Measurements from ENCODE around the gene NDUFA7.
"Not testable (repeated sequence)": the region's sequence is repeated elsewhere in the genome, so short reads cannot be mapped to it uniquely, and the experiment has no call there.

The NDUFA7 gene

DNA sequence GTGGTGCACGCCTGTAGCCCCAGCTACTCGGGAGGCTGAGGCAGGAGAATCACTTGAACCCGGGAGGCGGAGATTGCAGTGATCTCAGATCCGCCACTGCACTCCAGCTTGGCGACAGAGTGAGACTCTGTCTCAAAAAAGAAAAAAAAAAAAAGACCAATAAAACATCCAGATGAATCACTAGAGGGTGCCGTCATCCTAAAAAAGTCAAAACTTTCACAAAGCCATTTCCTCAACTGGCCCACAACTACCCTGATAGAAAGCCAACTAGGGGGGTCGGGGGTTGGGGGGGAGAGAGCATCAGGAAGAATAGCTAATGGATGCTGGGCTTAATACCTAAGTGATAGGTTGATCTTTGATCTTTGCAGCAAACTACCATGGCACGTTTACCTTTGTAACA, 2.3 kb downstream of the NDUFA7 start:
- peak in 1 of 2 experiments; percentile 46 for DNase-seq

DNA sequence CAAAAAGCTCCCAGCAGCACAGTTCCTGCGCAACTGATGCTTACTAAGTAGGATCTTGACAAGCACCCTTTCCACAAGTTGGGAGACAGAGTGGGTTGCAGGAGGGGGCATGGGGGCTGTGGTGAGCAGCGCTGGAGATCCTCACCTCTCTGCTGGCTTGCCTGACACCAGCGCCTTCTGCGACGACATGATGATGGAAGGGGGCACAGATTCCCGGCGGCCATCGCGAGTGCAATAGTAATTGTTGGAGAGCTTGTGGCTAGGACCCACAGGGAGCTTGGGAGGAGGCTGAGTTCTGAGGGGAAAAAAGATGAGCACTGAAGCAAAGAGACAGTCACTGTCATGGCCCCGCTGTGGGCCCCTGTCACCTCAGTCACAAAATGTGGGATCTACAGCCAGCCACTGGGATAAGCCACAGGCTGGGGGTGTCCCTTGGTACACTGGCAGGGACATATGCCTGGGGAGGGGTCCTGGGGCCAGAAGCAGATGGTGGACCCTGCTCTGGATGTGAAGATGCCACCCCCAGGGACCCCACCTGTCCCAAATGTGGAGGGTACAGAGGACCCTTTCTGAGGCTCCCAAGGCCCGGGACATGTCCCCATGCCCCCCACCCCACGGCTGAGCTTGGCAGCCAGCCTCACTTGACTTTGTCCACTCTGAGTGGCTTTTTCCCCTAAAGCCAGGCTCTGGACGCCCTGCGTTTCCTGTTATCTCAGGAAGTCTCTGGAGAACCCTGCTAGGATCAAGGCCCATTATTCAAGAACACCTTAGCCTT, 4.6 kb downstream of the NDUFA7 start:
- DNase-seq, result no peak

DNA sequence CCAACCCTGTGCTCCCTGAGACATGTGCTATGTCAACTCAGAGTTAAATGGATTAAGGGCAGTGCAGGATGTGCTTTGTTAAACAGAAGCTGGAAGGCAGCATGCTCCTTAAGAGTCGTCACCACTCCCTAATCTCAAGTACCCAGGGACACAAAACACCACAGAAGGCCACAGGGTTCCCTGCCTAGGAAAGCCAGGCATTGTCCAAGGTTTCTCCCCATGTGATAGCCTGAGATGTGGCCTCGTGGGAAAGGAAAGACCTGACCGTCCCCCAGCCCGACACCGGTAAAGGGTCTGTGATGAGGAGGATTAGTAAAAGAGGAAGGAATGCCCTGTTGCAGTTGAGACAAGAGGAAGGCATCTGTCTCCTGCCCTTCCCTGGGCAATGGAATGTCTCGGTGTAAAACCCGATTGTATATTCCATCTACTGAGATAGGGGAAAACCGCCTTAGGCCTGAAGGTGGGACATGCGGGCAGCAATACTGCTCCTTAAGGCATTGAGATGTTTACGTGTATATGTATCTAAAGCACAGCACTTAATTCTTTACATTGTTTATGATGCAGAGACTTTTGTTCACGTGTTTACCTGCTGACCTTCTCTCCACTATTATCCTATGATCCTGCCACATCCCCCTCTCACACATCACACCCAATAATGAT, 6.1 kb downstream of the NDUFA7 start:
- DNase-seq, result not testable (repeated sequence)

DNA sequence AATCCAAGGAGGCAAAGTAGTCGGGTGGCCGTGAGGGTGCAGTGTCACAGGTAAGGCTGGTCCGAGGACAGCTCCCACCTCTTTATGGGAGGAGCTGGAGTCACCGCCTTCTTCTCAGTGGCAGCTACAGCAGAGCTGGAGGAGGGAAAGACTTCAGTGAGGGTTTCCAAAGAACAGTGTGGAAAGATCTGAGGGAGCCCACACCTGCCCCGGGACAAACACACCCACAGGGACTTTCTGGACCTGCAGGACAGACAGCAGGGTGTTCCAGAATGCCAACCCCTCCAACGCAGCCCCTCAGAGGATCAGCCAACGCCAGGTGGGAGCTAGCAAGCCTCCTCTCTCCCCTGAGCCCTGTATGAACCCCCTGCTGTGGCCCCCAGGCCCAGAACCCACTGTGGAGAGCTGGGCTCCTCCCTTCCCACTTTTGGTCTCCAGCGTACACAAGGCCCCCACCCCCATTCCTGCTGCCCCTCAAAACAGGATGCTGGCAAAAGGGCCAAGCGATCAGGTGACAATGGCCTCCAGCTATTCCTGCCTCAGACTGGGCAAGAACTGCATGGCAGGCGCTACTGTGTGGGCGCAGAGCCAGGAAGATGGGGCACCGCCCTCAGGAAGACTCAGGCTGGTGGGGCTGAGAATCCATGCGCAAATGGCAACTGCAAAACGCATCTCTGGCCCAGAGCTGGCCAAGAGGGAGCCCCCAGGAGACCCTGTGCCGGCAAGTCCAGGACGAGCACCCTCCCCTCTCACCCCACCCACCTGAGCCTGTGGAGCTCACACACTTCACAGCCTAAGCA, 9.5 kb downstream of the NDUFA7 start:
- no peak for DNase-seq

DNA sequence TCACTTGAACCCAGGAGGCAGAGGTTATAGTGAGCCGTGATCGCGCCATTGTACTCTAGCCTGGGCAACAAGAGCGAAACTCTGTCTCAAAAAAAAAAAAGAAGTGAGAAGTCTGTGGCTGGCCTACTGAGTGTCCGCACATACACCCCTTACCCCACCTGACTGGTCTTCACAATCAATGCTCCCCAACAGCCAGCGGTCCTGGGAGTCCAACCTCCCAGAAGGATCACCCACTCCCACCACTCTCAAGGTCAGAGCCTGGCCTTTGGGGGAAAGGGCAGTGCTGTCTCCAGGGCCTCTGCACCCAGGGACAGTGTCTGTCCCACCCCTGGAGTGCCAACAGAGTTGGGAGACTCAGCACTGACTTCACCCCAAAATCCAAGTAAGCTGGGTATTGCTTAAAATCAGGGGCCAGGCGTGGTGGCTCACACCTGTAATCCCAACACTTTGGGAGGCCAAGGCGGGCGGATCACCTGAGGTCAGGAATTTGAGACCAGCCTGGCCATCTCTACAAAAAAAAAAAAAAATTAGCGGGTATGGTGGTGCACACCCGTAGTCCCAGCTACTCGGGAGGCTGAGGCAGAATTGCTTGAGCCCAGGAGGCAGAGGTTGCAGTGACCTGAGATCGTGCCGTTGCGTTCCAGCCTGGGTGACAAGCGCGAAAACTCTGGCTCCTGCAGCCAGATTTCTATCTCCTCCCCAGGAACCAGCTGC, 10.7 kb downstream of the NDUFA7 start:
- no peak for DNase-seq

DNA sequence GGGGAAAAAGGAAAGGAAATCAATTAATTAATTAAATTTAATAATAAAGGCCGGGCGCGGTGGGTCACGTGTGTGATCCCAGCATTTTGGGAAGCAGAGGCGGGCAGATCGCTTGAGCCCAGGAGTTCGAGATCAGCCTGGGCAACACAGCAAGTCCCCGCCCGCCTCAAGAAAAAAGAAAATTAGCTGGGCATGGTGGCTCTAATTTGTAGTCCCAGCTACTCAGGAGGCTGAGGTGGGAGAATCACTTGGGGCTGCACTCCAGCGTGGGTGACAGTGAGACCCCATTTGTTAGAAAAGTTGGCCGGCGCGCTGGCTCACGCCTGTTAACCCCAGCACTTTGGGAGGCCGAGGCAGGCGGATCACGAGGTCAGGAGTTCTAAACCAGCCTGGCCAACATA, 12.3 kb downstream of the NDUFA7 start:
- DNase-seq, result no peak

DNA sequence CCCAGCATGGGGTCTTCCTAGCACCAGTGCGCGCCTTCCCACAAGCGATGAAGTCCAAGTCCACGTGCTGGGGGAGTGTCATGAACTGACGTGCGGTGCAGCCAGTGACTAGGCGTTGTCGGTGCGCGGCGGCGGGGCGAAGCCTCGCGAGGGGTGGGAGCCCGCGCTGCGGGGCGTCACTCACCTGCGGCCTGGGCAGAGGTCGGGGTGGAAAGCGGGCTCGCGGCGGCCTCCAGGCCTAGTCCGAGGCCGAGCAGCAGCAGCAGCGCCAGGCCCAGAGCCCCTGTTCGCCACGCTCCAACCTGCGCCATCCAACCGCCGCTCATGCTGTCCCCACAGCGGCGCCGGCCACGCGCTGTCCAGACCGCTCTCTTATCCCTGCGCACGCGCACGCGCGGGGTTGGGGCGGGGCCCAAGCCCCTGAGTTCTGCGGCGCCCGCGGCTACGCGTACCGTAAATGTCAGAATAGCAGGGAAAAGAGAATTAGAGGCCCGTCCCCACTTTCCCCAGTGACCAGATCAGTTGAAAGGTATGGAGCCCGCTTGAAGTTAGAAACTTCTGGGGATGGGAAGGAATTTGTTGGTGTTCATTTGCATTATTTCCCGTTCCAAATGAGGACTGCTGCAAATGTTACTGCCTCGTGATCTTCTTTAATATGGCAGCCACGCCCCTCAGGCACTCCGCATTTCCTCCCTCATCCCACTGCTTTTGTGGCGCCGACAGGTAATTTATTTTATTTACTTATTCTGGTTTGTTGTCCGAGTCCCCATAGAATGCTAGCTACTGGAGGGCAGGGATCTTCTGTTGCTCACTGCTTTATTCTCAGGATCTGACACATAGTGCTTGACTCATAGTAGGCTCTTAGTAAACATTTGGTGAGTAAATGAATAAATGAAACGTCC, 13.0 kb downstream of the NDUFA7 start, which contains the start of gene CD320:
Gene CD320, minus strand, starts transcription at position 394 of the 902 bp plus-strand sequence. Its CDS starts 68 bp downstream, at position 326.
- peak; percentile 87 to 88 for DNase-seq

DNA sequence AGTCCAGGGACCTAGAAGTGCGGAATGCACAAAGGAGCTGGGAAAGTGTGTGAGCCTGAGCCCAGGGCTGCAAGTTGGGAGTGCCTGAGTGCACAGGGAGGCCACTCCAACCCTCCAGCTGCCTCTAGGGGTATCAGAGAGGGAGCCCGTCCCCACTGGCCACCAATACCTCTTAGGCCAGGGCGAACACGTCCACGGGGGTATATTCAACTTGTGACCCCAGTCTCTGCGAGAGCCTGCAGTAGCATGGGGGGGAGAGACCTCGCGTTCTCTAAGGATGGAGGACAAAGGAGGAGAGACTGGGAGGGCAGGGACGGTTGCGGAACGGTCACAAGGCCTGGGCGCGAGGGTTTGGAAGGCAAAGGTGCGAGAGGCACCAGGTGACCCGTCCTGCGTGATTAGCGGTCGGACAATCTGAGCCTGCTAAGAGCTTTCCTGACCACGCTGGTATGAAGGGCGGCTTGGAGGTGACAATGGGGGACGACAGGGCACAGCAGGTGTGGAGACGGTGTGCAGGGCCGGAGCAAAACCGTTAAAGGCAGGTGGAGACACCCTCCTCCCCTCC, 13.7 kb downstream of the NDUFA7 start:
- DNase-seq, result peak in 1 of 2 experiments; percentile 14

DNA sequence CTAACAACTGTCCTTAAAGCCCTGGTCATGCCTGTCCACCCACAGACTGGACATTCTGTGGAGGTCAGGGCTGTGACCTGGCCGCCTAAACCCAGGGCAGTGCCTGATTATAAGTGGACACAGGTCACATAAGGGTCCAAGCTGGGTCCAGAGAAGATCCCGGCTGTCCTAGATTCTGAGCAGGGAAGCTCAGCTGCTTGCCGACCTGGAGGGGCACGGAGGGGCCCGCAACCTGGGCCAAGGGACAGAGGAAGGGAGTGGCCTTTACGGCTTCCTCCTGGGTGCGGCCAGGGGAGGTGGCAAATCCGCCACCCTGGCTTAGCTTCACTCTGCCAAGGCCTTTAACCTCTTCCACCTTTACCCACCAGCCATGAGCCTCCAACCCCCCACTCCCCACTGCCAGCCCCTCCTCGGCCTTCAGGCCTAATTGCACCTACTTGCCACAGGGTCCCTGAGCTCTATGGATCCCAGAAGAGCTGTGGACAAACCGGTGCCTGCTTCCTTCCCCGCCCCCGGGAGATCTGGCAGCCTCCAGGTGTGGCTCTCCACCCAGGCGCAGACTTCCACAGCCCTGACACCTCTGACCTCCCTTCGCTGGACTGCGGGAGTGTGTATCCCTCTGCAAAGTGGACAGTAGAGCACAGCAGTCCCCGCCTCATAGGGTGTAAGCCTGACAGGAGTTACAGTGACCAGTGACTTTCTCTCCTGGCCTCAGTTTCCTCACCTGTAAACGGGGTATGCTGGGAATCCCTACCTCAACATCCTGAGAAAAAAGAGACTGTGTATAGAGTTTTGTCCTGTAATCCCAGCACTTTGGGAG, 14.7 kb downstream of the NDUFA7 start:
- DNase-seq, result no peak

DNA sequence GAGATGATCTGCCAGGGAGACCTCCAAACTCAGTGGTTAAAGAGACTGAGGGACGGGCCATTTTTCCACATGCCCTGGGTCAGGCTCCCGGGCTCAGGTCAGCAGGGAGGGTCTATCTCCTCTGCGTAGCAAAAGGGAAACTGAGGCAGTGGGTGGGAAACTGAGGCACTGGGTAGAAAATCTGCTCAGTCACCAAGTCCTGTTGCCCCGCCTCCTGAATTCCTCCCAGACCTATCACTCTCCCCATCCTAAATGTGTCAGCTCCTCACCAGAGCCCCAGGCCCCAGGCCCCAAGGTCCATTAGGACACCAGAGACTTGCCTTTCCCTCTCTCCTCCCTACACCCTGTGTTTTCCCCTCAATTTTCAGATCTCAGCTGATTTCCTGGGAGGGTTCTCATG, 15.4 kb downstream of the NDUFA7 start:
- DNase-seq, result no peak

DNA sequence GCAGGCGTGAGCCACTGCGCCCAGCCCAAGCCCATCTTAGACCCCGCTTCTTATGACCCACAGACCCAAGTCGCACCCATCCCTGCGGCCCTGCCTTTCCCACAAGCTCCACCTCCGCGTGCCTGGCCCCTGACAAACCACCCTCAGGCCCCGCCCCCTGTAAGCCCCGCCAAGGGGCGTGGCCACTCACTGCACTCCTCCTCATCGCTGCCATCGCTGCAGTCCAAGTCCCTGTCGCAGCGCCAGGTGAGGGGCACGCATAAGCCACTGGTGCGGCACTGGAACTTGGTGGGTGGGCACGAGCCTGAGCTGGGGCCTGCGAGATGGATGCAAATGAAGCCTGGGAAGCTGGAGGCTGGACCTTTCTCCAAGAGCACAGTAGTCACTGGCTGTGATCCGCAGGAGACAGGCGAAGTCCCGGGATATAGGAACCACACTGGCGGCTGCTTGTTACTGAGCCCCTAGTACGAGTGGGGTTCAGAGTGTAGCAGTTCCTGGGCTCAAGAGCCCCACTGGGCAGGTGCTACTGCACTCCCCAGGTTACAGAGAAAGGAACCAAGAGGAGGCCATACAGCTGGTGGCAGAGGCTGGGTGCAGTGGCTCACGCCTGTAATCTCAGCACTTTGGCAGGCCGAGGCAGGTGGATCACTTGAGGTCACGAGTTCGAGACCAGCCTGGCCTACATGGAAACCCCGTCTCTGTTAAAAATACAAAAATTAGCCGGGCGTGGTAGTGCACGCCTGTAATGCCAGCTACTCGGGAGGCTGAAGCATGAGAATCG, 16.1 kb downstream of the NDUFA7 start:
- DNase-seq, result no peak

DNA sequence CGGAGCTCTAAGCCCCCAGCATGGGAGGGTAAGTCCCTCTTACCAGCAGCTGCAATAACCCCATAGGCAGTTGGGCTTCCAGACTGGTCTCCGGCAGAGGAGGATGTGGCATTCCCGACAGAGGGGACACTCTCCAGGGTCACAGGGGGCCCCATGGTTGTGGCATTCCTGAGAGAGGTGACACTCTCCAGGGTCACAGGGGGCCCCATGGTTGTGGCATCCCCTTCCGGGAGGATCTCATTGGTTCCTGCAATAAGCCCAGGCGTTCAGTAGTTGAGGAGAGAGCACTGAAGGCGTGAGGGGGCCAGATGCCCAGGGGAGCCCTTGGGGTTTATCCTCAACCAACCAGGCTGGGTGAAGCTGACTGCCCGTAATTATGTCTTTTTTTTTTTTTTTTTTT, 18.4 kb downstream of the NDUFA7 start:
- DNase-seq, result no peak

DNA sequence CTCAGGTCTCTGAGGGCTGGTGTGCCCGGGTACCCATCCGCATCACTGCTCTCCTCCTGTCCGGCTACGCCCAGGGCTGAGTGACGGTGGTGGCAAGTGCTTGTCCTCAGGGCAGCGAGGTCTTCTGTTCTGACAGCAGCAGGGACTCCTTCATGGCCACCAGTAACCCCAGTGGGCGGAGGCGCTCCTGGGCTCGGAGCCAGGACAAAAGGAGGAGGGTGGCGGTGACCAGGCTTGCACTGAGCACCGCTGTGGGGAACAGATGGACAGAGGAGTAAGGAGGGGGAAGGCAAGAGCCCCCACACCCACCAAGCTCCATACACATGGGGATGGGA, 18.9 kb downstream of the NDUFA7 start:
- DNase-seq, result no peak

DNA sequence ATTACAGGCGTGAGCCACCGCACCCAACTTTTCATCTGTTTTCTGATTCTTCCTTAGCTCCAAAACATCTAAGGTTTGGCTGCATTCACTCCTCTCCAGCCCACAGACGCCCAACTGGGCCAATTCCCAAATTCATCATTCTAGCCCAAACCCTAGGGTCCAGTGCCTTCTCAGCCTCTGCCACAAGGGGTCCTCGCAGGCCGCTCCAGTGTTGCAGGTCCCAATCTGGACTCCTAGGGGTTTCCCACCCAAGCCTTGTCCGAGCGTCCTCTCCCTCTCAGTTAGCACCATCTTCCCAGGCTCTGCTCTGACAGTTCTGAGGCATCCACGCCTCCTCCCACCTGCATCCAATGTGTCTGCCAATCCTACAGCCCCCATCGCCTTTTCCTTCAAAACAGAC, 29.8 kb downstream of the NDUFA7 start:
- not testable (repeated sequence) for DNase-seq

DNA sequence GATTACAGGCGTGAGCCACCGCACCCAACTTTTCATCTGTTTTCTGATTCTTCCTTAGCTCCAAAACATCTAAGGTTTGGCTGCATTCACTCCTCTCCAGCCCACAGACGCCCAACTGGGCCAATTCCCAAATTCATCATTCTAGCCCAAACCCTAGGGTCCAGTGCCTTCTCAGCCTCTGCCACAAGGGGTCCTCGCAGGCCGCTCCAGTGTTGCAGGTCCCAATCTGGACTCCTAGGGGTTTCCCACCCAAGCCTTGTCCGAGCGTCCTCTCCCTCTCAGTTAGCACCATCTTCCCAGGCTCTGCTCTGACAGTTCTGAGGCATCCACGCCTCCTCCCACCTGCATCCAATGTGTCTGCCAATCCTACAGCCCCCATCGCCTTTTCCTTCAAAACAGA, 44.7 kb downstream of the NDUFA7 start:
- not testable (repeated sequence) for DNase-seq

DNA sequence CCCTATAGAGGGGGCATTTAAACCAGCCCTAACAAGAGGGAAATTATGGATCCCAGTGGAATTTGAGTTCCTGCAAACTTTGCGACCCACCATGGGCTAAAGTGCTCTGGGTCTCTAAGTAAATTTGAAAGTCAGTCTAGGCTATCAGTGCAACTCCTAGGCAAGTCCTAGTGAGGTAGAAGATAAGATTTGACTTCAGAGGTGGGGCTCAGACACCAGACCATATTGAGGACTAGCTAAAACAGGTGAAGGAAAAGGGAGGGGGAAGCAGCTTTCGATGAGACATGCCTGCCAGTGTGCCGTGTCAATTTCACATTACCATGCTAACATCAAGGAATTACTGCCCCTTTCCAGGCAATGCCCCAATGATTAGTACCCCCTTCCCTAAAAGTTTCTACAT, 51.5 kb downstream of the NDUFA7 start:
- no peak for DNase-seq

DNA sequence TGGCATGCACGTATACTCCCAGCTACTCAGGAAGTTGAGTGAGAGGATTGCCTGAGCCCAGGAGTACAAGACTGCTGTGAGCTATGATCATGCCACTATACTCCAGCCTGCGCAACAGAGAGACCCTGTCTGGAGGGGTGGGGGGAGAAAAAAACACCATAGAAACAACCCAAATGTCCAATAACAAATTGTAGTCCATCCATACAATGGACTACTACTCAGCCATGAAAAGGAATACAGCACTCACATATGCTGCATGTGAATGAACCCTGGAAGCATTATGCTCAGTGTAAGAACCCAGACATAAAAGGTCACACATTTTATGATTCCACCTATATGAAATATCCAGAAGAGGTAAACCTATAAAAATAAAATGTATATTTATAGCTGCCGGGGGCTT, 55.3 kb downstream of the NDUFA7 start:
- no peak for DNase-seq

DNA sequence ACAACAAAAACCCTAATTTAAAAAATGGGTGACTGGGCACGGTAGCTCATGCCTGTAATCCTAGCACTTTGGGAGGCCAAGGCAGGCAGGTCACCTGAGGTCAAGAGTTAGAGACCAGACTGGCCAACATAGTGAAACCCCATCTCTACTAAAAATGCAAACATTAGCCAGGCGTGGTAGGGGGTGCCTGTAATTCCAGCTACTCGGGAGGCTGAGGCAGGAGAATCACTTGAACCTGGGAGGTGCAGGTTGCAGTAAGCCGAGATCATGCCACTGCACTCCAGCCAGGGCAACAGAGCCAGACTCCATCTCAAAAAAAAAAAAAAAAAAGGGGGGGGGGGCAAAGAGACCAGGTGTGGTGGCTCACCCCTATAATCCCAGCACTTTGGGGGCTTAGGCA, 56.9 kb downstream of the NDUFA7 start:
- not testable (repeated sequence) for DNase-seq

DNA sequence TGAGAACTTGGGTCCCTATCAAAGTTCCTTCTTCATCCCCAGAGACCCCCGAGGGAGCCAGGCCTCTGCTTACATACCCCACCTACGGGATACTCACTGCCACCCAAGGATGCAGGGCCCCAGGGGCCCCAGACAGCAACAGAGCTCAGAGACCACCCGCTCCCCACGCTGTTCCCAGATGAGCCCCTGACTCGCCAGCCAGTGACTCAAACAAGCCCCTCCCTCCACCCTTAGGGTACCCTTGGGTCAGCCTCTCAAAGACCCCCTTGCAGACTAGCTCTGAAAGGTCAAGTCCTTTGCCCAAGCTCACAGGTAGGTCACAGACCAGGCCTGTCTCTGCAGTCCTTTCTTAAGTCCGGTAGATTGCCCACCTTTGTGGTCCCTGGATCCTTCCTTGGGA, 58.7 kb downstream of the NDUFA7 start:
- no peak for DNase-seq

DNA sequence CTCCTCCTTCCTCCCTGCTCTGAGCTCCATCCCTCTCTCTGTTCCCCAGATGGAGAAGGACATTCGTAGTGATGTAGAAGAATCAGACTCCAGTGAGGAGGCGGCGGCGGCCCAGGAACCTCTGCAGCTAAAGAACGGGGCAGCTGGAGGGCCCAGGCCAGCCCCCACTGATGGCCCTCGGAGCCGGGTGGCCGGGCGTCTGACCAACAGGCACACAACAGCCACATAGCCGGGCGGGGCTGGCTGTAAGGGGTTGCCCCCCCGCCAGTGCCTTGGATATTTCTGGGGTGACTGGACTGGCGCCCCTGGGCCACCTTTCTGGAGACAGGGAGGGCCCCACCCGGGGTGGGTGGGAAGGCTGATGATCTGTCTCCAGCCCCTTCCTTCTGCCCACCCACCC, 59.3 kb downstream of the NDUFA7 start:
- no peak for DNase-seq

Measured in Kasumi-1 (cell line).